ENCODE measurements around the gene ZC3H7B.

Gene ZC3H7B

DNA sequence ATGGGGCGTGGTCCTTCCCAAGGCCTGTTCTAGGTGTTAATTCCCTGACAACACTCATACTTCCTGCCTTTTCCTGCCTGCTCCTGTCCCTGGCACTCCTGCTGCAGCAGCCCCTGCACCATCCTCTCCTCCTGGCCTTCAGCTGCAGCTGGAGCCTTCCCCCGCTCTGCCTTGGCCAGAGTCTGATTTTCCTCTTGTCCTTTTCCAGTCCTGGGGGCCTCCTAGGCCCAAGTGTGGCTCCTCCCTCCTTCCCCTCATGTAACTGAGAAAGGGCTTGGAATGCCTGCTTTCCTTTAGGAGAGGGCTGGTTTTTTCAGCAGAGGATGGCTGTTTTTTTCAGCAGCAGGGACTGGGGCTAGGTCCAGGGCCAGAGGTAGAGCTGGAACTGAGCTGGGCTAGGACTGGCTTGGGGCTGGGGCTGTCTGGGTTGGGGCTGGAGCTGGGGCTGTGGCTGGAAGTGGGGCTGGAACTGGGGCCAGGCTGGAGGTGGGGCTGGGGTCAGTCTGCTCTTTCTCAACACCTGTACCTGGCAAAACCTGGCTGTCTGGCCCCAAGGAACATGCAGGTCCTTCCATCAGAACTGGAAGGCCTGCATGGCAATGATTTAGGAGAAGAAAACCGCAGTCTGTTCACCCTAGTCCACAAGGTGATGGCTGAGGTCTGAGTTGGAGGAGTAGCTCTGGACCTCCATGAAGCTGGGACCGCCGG is 23.6 kb downstream of the ZC3H7B start:
- TF ChIP-seq FOXP2 (optimal IDR thresholded peaks at IDR 0.05; ENCODE audit: borderline replicate concordance, extremely low read depth, extremely low read length, insufficient read depth) (no peak), SIN3A (IDR thresholded peaks at IDR 0.05; ENCODE audit: borderline replicate concordance, insufficient read depth, low read length) (no peak), POLR2AphosphoS5 (IDR thresholded peaks at IDR 0.05; ENCODE audit: low read depth, low read length) (no peak), TAF1 (IDR thresholded peaks at IDR 0.05; ENCODE audit: borderline replicate concordance, insufficient read depth, low read length) (no peak)
- TF ChIP-seq, protein P1, sequence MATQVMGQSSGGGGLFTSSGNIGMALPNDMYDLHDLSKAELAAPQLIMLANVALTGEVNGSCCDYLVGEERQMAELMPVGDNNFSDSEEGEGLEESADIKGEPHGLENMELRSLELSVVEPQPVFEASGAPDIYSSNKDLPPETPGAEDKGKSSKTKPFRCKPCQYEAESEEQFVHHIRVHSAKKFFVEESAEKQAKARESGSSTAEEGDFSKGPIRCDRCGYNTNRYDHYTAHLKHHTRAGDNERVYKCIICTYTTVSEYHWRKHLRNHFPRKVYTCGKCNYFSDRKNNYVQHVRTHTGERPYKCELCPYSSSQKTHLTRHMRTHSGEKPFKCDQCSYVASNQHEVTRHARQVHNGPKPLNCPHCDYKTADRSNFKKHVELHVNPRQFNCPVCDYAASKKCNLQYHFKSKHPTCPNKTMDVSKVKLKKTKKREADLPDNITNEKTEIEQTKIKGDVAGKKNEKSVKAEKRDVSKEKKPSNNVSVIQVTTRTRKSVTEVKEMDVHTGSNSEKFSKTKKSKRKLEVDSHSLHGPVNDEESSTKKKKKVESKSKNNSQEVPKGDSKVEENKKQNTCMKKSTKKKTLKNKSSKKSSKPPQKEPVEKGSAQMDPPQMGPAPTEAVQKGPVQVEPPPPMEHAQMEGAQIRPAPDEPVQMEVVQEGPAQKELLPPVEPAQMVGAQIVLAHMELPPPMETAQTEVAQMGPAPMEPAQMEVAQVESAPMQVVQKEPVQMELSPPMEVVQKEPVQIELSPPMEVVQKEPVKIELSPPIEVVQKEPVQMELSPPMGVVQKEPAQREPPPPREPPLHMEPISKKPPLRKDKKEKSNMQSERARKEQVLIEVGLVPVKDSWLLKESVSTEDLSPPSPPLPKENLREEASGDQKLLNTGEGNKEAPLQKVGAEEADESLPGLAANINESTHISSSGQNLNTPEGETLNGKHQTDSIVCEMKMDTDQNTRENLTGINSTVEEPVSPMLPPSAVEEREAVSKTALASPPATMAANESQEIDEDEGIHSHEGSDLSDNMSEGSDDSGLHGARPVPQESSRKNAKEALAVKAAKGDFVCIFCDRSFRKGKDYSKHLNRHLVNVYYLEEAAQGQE (IDR thresholded peaks at IDR 0.05; ENCODE audit: insufficient read depth in 1 of 2, low read depth in 2 of 2, low read length in 2 of 2) = no peak

GRCh38 chr22:41327124-41327523 is 25.8 kb downstream of the ZC3H7B start:
- TF ChIP-seq TAF1 (IDR thresholded peaks at IDR 0.05; ENCODE audit: borderline replicate concordance, insufficient read depth, low read length) = no peak
- no peak for TF ChIP-seq POLR2AphosphoS5 (IDR thresholded peaks at IDR 0.05; ENCODE audit: low read depth, low read length)
- peak; percentile 40 for TF ChIP-seq FOXP2 (optimal IDR thresholded peaks at IDR 0.05; ENCODE audit: borderline replicate concordance, extremely low read depth, extremely low read length, insufficient read depth)
- TF ChIP-seq SIN3A (IDR thresholded peaks at IDR 0.05; ENCODE audit: borderline replicate concordance, insufficient read depth, low read length) = no peak

GRCh38 chr22:41330169-41330568 is 28.8 kb downstream of the ZC3H7B start:
- TF ChIP-seq, protein P1 (IDR thresholded peaks at IDR 0.05; ENCODE audit: insufficient read depth in 1 of 2, low read depth in 2 of 2, low read length in 2 of 2) = no peak
- TF ChIP-seq FOXP2 (optimal IDR thresholded peaks at IDR 0.05; ENCODE audit: borderline replicate concordance, extremely low read depth, extremely low read length, insufficient read depth) (no peak), TAF1 (IDR thresholded peaks at IDR 0.05; ENCODE audit: borderline replicate concordance, insufficient read depth, low read length) (no peak), POLR2AphosphoS5 (IDR thresholded peaks at IDR 0.05; ENCODE audit: low read depth, low read length) (no peak), SIN3A (IDR thresholded peaks at IDR 0.05; ENCODE audit: borderline replicate concordance, insufficient read depth, low read length) (no peak)

- TF ChIP-seq TAF1 (IDR thresholded peaks at IDR 0.05; ENCODE audit: borderline replicate concordance, insufficient read depth, low read length) (no peak), FOXP2 (optimal IDR thresholded peaks at IDR 0.05; ENCODE audit: borderline replicate concordance, extremely low read depth, extremely low read length, insufficient read depth) (no peak), POLR2AphosphoS5 (IDR thresholded peaks at IDR 0.05; ENCODE audit: low read depth, low read length) (no peak)
Measured at GRCh38 chr22:41332217-41332939, 31.1 kb downstream of the ZC3H7B start.

DNA sequence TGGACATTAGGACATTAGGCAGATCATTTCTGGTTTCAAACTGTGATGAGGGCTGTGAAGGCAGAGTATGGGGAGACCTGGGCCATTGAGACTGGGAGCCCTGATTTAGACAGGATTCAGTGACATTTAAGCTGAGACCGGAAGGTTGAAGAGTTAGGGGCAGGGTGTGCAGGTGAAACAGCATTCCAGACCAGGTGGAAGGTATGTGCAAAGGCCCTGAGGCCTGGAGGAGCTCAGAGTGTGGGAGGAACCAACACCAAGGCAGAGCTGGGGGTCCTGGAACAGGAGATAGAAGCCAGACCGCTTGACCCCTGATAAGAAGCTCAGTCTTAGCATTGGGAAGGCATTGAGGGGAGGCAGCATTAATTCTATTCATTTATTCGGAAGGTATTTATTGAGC is 32.5 kb downstream of the ZC3H7B start:
- TF ChIP-seq FOXP2 (optimal IDR thresholded peaks at IDR 0.05; ENCODE audit: borderline replicate concordance, extremely low read depth, extremely low read length, insufficient read depth) (no peak), TAF1 (IDR thresholded peaks at IDR 0.05; ENCODE audit: borderline replicate concordance, insufficient read depth, low read length) (no peak), POLR2AphosphoS5 (IDR thresholded peaks at IDR 0.05; ENCODE audit: low read depth, low read length) (no peak), SIN3A (IDR thresholded peaks at IDR 0.05; ENCODE audit: borderline replicate concordance, insufficient read depth, low read length) (no peak)
- TF ChIP-seq, protein P1 (IDR thresholded peaks at IDR 0.05; ENCODE audit: insufficient read depth in 1 of 2, low read depth in 2 of 2, low read length in 2 of 2) = no peak

Data from PFSK-1 (cell line).